HepG2 (cell line): ENCODE measurements around the gene TMEM135.

Source experiments
- JDP2 ChIP-seq: sonication (generic); formaldehyde crosslinking; IDR thresholded peaks from 2 replicates; pipeline ENCODE4 v1.8.1; 2022; ENCODE audit warnings: missing genetic modification reagents, borderline replicate concordance
- JUN ChIP-seq: sonication (generic); formaldehyde crosslinking; IDR thresholded peaks from 2 replicates; pipeline ENCODE4 v1.4.0; 2020; ENCODE audit warnings: mild to moderate bottlenecking, missing genetic modification reagents
- ZNF468 ChIP-seq: sonication (generic); formaldehyde crosslinking; IDR thresholded peaks from 2 replicates; pipeline ENCODE4 v1.8.0; 2022; ENCODE audit warnings: mild to moderate bottlenecking, moderate library complexity, missing genetic modification reagents

DNA sequence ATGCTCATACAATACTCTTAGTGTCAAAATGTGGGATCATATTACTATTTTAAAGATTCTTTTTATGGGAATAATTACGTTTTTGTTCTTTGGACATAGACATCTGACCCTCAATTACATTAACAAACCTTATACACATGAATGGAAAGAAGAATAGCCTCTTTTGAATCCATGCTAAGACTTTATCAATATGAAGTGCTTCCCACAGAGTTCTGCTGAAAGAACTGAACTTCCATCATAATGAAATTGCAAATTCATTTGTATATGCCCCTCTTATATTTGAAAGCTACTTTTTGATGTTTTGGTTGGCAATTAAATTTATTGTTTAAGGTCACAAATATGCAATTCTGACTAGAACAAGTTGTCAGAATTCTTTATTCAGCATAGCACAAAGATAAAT lies 254.9 kb downstream of the TMEM135 start:
- TF ChIP-seq ZNF468 (CRISPR knock-in tag) = no peak
- no peak for TF ChIP-seq JUN (CRISPR knock-in tag)
- TF ChIP-seq JDP2 (CRISPR knock-in tag) = no peak
